ENCODE data around the gene PUDP.
"Not testable (repeated sequence)": the region's sequence is repeated elsewhere in the genome, so short reads cannot be mapped to it uniquely, and the experiment has no call there.

PUDP gene

DNA sequence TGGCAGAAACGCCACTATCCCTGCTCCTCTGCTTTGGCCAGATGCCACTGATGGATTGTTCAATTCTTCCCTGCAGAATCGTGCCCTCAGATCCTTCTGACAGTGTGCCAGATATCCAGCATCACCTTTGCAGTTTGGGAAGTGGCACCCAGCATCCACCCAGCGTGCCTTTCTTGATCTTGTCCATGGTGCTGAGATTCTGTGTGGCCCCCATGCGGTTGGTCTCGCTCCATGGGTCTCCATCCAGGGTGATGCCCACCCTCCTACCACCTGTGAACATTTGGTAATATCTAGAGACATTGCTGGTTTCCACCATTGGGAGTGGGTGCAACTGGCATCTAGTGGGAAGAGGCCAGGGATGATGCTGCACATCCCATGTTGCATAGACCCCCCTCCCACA lies 121.6 kb downstream of the PUDP start:
- DNase-seq (ENCODE audit: low spot score): not testable (repeated sequence)

DNA sequence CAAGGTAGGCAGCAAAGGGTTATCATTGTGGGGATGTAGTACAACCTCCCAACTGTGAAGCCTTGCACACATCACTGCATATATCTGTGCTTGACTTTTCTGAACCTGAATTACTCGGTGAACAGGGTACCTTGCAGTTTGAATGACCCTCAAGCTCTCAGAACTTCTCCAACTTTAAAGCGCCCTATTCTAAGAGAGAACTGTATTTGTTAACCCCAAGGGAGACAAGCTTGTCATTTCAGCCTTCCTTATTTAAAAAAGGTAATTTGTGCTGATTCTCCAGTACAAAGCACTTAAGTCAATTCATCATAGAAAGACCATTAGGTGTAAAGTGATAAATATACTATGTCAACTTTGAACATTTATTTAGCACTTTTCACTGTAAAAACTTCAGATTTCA lies 122.5 kb downstream of the PUDP start:
- no peak for DNase-seq (ENCODE audit: low spot score)

DNA sequence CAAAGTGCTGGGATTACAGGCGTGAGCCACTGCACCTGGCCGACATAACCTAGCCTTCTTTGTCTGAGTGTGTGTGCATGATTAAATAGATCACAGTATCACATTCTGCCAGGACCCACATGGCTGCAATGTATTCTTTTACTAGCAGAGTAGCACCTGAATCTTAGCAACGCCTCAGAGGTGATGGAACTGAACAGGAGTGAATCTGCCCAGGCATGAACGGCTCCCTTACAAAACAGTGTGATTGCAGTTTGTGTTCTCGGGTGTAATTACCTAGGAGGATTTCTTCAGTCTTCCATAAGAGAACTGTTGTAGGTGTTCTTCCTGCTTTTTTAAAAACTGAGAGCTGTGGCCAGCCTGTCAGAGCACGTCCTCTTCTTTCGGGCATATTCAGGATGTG lies 123.1 kb downstream of the PUDP start:
- DNase-seq (ENCODE audit: low spot score): no peak

DNA sequence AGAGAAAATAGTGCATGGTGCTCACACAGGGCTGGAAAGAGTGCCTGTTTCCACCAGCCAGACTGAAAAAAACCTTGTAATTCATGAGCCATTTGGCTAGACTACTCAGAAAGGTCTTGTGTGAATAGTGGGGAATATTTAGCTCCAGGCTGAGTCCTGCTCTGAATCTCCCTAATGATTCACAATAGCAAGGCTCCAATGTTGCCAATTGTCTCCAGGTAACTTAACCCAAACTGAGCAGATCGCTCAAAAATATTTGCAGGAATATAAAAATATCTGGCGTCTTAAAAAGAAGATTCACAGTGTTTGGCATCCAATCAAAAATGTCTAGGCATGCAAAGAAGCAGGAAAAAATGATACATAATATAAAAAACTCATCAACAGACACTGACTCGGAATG lies 125.0 kb downstream of the PUDP start:
- DNase-seq (ENCODE audit: low spot score): not testable (repeated sequence)

DNA sequence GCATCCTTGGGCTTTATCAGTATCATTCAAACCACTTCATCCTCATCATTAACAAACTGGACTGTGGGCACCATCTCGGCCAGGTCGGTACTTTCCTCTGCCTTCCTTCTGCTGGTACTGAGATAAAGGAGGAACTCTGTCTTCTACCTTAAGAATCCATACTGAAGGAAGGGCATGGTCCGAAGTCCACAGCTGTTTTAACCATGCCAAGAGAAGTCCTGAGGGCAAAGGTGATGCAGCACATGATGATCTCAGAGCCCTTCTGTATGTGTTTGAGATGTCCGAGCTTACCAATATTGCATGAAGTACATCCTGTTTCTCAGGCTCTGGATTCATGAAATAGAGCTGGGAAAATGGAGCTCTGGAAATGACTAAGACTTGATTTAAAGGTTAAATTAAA lies 126.0 kb downstream of the PUDP start:
- no peak for DNase-seq (ENCODE audit: low spot score)

DNA sequence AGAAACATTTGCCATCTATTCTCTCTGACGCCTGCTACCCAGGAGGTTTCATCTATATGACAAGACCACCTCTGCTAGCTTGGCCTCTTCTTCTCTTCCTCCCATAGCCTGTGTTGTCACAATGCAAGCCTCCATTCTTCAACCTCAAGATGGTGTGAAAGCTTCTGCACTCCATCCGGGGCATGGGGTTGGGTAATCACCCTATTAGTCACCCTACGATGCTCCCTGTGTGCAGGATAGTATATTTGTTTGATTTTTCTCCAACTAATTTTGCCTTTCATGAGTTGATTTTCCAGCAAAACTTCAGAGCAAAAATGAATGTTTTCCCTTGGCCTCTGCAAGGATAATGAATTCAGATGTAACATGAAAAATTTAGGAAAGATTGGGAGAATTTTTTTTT lies 128.4 kb downstream of the PUDP start:
- no peak for DNase-seq (ENCODE audit: low spot score)

DNA sequence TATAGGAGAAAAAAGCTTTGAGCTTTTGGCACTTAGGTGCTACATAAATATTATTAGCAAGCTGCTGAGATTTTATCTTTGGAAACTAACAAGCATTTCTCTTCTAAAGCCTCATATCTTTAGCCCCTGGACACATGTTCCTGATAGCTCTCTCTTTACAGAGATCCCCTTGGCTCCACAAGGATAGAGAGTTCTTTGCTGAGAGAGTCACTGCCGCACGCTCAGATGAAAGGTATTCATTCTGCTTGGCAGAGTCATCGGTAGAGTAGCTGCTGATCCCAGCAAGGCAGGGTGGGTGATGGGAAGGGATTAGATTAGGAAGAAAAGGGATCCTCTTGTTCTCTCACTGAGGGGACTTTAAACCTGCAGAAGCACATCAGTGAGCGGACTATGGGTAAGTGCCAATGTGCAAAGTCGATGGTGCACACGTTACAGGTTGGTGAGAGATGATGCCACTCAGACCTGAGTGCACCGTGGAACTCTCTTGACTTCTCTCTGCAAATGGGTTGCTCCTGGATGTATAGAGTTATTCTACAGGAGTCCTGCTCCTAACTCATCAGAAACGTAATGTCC lies 135.6 kb downstream of the PUDP start:
- DNase-seq (ENCODE audit: low spot score): not testable (repeated sequence)

DNA sequence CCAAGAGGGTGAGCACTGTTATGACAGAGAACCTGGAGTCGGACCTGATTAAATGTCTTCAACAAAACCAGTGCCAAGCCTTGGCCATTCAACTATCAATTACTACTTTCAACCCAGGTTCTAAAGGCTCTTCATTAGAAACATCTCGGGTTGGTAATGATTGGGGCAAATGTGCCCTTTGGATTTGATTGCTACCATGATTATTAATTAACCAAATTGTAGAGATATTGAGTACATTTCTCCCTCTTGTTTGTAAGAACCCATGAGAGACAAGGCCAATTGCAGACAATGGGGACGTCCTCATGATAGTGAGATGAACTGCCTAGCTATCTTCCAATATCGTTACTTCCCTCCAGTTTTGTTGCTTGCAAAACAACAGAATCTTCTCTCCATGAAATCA lies 137.1 kb downstream of the PUDP start:
- DNase-seq (ENCODE audit: low spot score): not testable (repeated sequence)

DNA sequence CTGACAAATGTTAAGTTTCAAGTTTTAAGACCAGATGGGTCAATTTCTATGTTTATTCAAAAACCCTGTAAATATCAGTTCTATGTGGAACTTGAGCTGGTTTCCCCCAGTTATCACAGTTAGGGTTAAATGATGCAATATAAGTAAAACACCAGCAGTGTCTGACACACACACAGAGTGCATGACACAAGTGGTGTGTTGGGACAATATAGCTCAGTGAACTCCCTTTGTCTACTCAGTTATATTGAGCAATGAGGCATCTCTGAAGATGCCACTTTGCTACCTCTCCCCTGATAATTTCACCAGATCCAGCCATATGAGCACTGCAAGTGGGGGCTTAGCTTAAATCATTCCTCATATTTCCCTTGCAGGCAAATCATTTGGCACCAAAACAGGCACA lies 140.6 kb downstream of the PUDP start:
- not testable (repeated sequence) for DNase-seq (ENCODE audit: low spot score)

Data from LoVo (cell line).